ENCODE data around the gene JADE3. TPM values are rescaled to one million over a fixed set of nuclear protein-coding genes. Genes with fewer than 3 reads are reported as not detected.

Gene JADE3
- total RNA-seq, 2 experiments from 2014 or later, result 0.51 to 0.74 TPM

DNA sequence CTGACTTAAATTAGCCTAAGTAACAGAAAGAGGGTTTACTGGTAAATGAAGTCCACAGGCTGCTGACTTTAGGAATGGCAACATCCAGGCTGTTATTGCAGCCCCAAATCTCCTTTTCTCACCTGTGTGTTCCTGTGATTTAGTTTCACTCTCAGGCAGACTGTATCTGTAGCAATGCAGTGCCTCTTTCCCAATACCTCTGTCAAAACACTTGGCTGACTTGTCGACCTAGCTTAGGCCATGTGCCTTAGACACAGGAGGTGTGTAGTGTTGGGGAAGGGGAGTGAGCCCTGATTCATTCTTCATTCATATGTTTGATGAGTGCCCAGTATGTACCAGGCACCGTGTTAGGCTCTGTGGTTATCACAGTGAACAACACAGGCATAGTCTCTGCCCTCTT, 46.9 kb downstream of the JADE3 start:
- DNase-seq (no peak), ATAC-seq (no peak)
- CTCF ChIA-PET, result no interaction called here
- no peaks in the 10 kb centered on the region for H3K4me1 Mint-ChIP-seq (ENCODE audit: low read depth)
- POLR2A ChIA-PET, result interaction anchor here (0.6 kb wide), 1 partner anchor 390 kb away, joined by 3 read pairs; no protein-coding TSS in a partner anchor
- TF ChIP-seq CTCF (IDR thresholded peaks at IDR 0.05), result no peak
- no peaks in the 10 kb centered on the region for H3K36me3 Mint-ChIP-seq (ENCODE audit: low read depth)
- no peak overlapping the region for H3K4me3 Mint-ChIP-seq
- intact Hi-C loops (cut with micrococcal nuclease), result no loop called here
- H3K27ac Mint-ChIP-seq, result no peak overlapping the region
- H3K9me3 Mint-ChIP-seq, result no peaks in the 10 kb centered on the region
- no peaks in the 10 kb centered on the region for H3K27me3 Mint-ChIP-seq

DNA sequence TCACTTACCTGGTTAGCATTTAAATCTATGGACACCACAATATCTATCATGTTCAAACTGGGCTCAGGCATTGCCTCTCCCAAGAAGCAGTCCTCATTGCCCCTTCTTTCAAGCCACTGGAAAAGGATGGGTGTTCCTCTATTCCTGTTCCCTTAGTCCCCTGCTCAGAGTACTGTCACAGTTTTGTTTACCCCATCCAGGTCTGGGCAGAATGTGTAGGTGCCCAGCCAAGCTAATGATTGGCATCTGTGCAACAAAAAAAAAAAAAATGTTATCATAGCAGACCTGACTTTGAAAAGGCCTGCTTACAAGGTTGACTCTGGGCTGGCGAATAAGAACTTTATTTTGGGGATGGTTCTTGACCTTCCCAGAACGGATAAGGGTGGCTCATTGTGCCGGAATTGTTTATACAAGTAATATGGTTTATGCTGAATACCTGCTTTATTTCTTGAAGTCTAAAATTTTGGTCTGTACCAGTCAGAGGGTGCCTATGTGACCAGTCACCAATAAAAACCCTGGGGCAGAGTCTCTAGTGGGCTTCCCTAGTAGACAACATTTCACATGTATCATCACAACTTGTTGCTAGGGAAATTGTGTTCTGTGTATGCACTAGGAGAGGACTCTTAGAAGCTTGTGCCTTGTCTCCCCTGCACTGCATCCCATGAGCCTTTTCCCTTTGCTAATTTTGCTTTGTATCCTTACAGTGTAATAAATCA, 47.9 kb downstream of the JADE3 start:
- TF ChIP-seq CTCF (IDR thresholded peaks at IDR 0.05), result no peak
- Mint-ChIP-seq H3K27me3 (no peaks in the 10 kb centered on the region), H3K4me3 (no peak overlapping the region), H3K4me1 (ENCODE audit: low read depth) (no peaks in the 10 kb centered on the region), H3K27ac (no peak overlapping the region), H3K9me3 (no peaks in the 10 kb centered on the region), H3K36me3 (ENCODE audit: low read depth) (no peaks in the 10 kb centered on the region)
- no peak for ATAC-seq
- ChIA-PET CTCF (no interaction called here), POLR2A (interaction anchor here (0.6 kb wide), 1 partner anchor 391 kb away, joined by 3 read pairs; no protein-coding TSS in a partner anchor)
- intact Hi-C loops (cut with micrococcal nuclease), result no loop called here
- no peak for DNase-seq

GRCh38 chrX:46961097-46961496, 48.9 kb downstream of the JADE3 start:
- no peak for TF ChIP-seq CTCF (IDR thresholded peaks at IDR 0.05)
- DNase-seq (no peak), ATAC-seq (no peak)
- ChIA-PET POLR2A (no interaction called here), CTCF (no interaction called here)
- Mint-ChIP-seq H3K27ac (no peak overlapping the region), H3K9me3 (no peaks in the 10 kb centered on the region), H3K4me1 (ENCODE audit: low read depth) (no peaks in the 10 kb centered on the region), H3K4me3 (no peak overlapping the region), H3K36me3 (ENCODE audit: low read depth) (no peaks in the 10 kb centered on the region), H3K27me3 (no peaks in the 10 kb centered on the region)
- intact Hi-C loops (cut with micrococcal nuclease), result no loop called here

DNA sequence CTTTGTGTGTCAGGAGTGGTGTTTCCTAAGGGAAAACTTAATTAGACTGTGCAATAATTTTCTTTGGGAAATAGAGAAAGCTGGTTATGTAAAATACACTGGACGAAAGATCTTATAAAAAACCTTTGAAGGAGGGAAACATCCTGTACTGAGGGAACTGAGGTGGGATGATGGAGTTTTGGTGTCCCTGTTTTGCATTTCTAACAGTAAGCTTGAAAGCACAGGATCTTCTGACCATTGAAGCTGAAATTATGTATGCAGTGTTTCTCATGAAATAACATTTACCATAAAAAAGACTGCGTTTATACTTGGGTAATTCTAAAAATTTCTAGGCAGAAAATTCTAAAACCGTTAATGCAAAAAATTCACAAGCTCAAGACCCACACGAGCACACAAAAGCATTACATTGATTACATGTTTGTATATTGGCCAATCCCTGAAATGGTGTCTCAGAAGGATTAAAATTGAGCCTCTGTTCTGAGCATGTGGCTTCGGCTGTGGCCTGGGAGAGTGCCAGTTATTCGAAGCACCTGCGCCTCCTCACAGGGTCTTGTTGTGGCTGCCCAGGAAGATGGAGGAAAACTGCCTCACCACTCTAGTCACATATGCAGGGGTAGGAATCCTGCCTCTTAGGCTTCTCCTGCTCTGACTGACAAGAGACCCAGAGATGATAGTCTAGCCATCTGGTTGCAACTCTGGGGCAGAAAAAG, 49.5 kb downstream of the JADE3 start:
- no peak for TF ChIP-seq CTCF (IDR thresholded peaks at IDR 0.05)
- ATAC-seq (no peak), DNase-seq (no peak)
- intact Hi-C loops (cut with micrococcal nuclease), result no loop called here
- no peak overlapping the region for H3K27ac Mint-ChIP-seq
- no peak overlapping the region for H3K4me3 Mint-ChIP-seq
- no peaks in the 10 kb centered on the region for H3K27me3 Mint-ChIP-seq
- ChIA-PET POLR2A (no interaction called here), CTCF (interaction anchor here (1.2 kb wide), 1 partner anchor 58 kb away, joined by 3 read pairs; no protein-coding TSS in a partner anchor)
- no peaks in the 10 kb centered on the region for H3K36me3 Mint-ChIP-seq (ENCODE audit: low read depth)
- H3K4me1 Mint-ChIP-seq (ENCODE audit: low read depth), result no peaks in the 10 kb centered on the region
- no peaks in the 10 kb centered on the region for H3K9me3 Mint-ChIP-seq

DNA sequence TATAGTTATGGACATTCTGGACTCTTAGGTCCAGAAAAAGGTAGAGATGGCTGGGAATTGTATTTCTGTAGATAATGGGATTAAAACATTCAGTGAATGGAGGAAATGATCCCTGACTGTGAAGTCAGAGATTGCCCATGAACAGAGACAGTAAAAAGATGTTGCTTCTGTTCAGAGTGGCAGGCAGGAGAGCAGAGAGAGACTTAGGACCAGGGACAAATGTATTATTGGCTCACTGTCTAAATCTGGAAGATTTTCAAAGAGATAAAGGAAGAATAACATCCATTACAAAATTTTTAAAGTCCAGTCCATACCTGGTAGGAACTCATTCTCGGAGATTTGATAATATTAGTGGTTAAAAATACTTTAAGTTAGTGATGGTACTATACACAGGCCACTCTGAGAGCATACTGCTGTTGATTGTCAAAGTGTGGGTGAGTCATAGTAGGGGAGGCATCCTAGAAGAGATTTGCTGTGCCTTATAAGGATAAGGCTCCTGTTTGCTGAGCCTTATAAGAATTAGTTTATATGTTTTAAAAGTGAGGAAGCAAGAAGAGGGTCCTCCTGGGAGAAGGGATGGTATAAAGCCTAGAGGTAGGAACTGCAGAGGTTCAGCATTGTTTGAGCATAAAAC, 53.0 kb downstream of the JADE3 start:
- no peak for TF ChIP-seq CTCF (IDR thresholded peaks at IDR 0.05)
- H3K9me3 Mint-ChIP-seq, result no peaks in the 10 kb centered on the region
- ATAC-seq, result no peak
- H3K4me1 Mint-ChIP-seq (ENCODE audit: low read depth), result peaks cover 2% of the 10 kb centered on the region
- DNase-seq, result no peak
- H3K27me3 Mint-ChIP-seq, result no peaks in the 10 kb centered on the region
- H3K27ac Mint-ChIP-seq, result no peak overlapping the region
- POLR2A ChIA-PET, result no interaction called here
- H3K4me3 Mint-ChIP-seq, result no peak overlapping the region
- intact Hi-C loops (cut with micrococcal nuclease), result no loop called here
- CTCF ChIA-PET, result no interaction called here
- no peaks in the 10 kb centered on the region for H3K36me3 Mint-ChIP-seq (ENCODE audit: low read depth)

Measured in activated CD8-positive, alpha-beta T cell treated with anti-CD3 and anti-CD28 coated beads for 36 hours (primary cell).